Activated CD4-positive, alpha-beta T cell treated with anti-CD3 and anti-CD28 coated beads for 1 hour (primary cell): ENCODE measurements around the gene ZNF362.

Experiments
- DNase-seq: peaks from one replicate; pipeline ENCODE4 v3.0.0-alpha.2; 2020

Gene ZNF362

DNA sequence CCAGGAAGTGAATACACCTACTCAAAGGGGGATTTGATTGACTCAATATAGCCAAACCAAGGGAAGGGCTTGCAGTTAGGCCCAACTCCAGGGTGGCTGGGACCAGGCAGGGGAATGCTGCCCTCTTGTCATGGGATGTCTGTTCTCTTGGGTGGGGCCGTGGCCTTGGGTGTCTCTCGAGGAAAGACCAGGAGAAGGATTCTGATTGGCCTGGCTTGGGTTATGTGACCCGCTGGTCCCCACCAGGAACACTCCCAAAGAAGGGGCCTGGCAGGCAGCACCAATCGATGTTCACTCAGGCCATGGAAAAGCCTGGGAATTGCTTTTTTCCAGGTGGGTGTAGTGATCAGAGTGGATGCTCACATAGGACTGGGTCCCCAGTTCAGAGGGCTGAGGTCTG lies 10.1 kb upstream of the ZNF362 start:
- no peak for DNase-seq

DNA sequence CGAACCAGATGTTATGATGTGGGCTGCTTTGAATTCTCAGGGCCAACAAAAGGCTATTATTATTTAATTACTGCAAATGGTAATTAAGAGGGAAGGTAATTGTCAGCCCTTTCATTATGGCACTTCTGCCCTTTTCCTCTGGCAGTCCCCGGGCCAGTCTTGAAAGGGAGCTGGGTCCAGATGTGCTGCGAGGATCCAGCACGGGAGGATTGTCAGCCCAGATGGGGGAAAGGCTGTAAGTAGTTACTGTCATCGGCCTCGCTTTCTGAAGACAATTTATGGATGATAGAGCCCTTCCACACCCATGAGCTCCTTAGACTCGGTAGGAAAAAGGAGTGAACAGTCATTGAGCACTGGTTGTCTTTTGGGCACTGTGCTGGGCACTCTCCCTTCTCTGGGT lies 8.7 kb upstream of the ZNF362 start:
- no peak for DNase-seq

DNA sequence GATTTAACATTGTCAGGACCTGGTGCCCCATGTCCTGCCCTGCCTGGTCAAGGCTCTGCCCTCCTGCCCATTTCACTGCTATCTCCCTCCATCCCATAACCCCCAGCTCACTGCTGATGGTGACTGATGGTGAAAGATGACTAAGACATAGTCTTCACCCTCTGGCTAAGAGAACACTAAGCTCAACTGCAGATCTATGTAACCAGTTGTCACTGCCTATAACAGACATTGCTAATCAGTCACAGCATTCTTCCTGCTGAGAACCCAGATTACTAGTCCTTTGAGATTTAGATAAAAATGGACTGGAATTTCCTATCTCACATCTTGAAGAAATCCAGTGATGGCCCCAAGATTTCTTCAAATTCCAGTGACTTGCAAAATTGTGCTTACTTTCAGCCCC lies 8.0 kb upstream of the ZNF362 start:
- no peak for DNase-seq

DNA sequence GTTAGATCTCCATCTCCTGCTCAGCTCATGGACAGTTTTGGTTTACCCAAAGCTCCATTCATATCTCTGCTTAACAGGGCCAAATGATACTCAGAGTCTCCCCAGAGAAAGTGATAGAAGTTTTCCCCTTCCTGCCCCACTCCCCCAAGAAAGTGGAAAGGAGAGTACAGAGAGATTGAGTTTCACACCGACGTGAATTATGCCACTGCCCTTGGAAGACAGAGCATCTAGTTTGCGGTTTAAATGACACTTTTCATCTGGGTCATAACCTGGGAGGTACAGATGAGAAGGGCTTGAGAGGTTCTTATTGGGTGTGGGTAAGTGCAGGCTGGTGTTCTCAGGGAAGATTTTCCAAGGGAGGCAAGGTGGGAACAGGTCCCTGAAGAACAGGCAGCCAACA lies 6.9 kb upstream of the ZNF362 start:
- DNase-seq, result no peak

DNA sequence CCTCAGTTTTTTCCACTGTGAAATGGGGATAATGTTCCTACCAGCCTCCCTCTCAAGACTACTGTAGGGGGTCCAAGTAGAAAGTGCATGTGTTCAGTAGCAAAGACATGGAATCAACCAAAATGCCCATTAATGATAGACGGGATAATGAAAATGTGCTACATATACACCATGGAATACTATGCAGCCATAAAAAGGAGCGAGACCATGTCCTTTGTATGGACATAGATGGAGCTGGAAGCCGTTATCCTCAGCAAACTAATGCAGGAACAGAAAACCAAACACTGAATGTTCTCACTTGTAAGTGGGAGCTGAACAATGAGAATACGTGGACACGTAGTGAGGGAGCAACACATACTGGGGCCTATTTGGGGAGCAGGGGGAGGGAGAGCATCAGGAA lies 6.1 kb upstream of the ZNF362 start:
- DNase-seq, result no peak

DNA sequence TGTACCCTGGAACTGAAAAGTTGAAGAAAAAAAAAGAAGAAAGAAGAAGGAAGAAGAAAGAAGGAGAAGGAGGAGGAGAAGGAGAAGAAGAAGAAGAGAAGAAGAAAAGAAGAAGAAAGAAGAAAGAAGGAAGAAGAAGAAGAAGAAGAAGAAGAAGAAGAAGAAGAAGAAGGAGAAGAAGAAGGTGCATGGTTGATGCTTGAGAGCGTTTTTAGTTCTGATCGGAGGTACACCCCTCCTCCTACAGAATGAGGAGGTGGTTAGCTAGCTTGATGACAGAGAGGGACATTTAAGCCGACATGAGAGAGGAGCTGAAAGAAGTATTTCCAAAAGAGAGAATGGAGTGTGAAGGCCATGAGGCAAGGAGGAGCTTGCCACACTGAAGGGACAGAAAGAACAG lies 5.6 kb upstream of the ZNF362 start:
- no peak for DNase-seq

DNA sequence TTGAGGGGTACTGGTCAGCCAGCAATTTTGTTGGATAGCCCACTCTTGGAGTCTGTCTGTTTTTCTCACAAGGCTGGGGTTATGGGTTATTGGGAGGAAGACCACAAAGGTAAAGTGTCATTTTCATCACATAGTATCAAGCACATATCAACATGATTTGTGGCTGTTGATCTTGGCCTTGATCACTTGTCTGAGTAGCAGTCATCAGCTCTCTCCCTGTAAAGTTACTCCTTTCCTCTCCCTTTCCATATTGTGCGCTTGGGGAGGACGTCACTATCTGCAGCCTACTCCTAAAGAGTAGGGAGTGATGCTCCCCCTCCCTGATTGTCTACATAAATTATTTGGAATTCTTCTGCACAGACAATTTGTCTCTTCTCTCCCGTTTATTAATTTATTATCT lies 1.8 kb upstream of the ZNF362 start:
- no peak for DNase-seq

DNA sequence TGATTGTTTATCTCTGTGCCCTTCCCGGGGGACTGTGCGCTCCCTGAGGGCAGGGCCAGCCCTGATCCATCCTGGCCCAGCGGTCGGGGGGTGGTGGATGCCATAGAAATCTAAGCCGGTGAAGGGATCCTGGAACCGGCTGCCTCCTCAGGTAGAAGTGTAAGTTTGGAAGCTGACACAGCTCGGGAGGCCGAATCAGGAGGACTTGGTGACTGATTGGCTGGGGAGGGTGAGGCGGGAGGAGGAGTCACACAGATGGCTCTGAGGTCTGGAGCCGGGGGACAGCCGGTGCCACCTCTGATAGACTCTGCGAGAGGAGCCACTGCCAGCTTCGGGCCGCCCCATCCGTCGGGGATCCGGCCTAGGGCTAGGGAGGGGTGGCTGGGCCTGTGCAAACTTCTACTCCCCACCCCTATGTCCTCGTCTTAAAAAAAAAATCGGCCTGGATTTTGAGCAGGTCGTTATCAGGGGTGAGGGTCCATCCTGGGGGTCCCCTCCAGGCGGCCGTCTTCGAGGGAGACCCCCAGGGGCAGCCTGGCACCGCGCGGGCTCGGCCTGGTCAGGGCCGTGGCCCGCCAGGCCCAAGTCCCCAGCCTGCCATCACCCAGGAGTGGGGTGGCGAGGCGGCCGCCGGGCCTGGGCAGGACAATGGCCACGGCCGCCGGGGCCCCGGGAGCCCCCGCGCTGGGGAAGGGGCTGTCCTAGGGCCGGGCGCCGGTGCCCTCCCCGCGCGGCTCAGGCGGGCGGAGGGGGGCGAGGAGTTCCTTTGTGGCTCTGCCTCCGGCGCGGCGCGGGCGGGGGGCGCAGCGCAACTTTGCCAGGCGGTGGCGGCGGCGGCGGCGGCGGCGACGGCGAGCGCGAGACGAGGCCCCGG lies 708 bp upstream of the ZNF362 start:
- DNase-seq, result no peak

DNA sequence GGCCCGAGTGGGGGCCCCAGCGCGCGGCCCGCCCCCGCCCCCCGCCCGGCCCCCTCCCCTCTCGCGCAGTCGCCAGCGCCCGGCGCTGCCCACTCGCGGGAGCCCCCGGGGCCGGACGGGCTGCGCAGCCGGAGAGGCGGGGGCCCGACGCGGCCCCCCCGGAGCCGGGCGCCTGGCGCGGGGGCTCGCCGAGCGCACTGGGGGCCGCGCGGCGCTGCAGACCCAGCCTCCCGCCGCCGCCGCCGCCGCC lies 146 bp upstream of the ZNF362 start:
- no peak for DNase-seq

DNA sequence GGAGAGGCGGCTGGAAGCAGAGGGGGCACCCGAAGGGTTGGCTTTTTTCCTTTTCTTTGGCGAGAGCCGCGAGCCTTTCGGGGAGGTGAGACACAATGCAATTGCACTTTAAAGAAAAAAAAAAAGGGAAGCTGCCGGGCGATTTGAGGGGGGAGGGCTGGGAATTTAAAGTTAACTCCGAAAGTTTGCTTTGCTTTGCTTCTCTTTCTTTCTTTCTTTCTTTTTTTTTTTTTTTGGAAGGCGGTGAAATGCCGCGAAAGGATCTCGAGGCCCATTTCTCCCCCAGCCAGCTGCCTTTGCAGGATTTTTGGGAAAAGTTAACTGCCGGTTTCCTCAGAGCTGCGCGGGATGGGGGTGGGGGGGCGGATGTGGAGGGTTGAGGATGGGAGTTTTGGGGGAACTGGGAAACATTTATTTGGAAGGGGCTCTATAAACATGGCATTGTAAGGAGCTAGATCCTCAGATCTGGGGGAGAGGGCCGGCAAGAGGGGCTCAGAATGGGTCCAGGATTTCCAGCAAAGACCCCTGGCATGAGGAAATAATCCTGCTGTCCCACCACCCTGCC lies 997 bp downstream of the ZNF362 start:
- no peak for DNase-seq

DNA sequence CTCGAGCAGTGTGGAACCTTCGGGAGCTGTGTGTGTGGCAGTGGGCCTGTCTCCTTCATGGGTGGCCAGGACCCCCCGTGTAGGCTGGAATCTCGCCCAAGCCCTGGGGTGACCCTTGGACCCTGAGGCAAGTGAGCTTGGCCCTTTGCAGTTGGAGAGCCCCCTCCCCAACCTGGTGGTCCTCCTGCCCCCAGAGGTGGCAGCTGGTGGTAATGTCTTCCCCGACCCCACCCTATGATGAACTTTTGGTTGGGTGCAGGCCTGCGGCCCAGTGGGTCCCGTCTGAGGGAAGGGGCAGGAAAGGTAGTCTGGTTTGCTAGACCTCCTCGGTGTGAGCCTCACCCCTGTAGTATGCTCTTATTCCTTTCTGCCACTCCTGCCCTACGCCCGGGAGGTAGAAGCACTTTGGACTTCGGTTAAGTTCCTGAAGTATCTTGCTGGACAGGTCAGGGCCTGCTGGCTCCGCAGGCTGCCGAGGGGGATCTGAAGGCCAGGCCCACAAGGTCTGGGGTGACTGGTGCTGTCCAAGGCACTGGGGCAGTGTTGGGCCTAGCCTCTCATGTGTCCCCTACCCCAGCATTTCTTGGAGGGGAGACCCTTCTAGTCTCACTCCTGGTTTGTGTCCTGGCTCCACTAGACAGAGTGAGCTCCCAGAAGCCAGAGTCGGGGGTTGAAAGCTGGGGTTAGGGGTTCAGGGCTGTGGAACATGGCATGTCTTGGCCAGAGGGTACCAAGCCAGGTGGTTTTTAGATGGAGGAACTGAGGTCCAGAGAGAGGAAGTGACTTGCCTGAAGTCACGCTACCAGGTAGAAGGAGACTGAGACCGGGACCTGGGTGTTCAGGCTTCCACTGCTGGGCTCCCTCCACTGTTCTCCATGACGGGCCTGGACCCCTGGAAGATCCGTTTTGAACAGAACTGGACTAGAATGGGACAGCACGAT lies 1.8 kb downstream of the ZNF362 start:
- DNase-seq, result no peak

DNA sequence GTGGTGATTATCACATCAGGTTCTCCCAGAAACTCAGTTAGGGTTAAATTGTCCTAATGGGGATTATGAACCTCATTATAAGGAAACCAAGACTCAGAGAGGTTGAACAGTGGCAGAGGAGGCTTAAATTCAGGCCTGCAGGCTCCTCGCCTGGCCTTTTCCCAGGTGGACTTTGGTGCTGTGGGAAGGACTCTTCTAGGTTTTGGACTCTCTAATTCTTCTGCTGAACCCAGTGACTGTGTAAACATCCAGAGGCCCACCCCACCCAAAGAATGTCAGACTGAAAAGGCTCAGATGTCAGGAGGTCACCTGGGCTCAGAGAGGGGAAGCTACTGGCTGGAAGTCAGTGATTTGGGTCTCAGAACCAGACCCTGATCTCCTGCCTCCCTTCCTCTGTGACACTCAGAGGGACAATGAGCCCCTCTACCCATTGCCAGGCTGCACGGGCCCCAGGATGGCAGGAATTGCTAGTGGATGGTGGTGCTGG lies 2.5 kb downstream of the ZNF362 start:
- no peak for DNase-seq

DNA sequence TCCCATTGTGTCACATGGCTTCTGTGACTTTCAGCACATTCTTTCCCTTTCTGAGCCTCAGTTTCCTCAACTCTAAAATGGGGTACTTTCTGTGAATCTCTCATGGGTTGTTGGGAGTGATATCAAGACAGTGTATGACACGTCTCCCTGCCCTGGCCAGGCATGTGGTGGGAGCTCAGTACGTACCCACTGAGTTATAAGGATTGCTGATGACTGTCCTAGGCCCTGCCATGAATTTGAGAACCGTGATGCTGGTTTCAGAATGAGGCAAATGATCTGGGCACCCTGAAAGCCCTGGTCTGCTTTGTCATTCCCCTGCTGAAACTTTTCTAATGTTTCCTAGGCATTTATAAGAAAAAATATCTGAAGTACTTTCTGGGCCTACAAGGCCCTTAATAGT lies 3.6 kb downstream of the ZNF362 start:
- DNase-seq, result no peak

DNA sequence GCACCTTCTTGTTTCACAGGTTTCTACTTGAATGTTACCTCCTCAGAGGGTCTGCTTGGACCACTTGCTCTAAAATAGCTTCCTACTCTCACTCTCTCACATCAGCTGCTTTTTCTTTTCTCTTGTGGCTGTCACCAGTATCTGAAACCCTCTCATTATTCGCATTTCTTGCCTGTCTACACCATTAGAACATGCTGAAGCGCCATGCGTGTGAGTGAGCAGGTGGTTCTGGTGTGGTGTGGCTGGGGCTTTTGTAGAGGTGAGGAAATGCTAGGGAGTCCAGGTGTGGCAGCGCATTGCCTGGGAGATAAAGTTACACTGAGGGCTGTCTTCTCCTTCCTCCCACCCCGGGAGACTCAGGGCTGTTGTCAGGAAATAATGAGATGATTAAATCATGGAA lies 4.1 kb downstream of the ZNF362 start:
- DNase-seq, result no peak

DNA sequence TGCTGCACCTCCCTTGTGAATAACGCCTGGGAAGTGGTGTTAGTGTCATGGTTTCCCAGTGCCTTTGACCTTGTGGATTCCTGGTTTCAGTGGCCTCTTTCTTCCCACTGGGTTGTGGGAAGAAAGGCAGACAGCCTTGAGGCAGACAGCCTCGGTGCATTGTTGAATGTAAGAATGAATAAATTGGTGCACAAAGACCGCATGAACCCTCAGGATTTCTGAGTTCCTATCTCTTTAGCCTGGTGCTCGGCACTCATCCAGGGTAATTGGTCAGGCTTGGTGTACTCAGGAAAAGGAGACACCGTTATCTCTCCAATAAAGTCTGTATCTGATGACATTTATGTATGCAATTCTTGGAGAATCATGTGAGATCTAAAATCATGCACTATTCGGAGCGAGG lies 5.1 kb downstream of the ZNF362 start:
- no peak for DNase-seq

DNA sequence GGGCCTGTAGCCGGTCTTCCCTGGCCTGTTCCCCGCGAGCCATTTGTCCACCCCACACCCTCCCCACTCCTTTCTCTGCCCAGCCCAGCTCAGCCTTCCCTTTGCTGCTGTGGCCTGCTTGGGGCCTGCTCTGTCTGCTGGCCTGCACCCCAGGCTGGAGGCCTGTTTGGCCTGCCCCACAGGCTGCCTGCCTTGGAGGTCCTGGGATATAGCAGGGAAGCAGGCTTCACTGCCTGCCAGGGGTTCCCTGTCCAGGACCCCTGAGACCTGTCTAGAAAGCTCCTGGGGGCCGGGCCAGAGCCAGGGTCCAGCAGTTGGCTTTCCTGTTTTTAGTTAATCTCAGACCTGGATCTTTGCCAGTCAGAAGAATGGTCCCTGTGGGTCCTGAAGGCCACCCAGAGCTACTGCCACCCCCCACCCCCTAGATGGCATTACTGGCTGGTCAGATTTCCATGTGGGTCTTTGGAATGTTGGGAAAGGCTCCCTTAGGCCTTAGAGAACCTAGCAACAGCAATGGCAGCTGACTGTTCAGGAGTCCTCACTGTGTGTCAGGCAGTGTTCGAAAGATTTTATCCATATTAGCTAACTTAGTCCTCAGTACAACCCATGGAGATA lies 7.7 kb downstream of the ZNF362 start:
- no peak for DNase-seq

DNA sequence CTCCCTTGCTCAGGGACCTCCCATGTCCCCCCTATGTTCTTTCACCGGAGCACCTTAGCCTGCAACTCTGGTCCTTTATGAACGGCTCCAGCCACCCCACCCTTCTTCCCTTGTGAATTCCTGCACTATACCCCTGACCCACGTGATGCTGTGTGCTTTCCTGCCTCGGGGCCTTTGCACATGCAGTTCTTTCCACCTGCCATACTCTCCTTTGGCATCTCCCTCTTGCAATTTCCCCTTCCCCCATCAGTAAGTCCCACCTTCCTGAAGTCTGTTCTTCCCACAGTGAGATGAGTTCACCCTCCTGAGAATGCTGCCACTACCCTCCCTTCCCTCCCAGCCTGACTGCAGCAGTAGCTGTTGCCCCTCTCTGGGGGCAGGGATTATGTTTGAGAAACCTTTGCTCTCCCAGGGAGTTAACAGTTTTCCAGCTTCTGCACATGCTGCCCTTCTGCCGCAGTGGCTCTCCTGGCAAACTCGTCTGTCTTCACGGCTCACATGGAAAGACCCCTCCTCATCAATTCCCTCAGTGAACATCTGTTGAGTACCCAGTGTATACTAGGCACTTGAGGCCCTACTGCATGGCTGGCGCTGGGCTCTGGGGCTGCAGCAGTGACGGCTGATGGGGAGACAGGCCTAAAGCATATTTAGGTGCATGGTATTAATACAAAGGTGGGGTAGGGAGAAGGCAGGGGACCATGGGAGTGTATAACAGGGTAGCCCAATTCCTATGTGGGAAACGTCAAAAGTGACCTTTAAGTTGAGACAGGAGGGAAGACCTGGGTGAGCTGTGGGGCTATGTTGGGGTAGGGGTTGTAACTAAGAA lies 9.7 kb downstream of the ZNF362 start:
- DNase-seq, result no peak

DNA sequence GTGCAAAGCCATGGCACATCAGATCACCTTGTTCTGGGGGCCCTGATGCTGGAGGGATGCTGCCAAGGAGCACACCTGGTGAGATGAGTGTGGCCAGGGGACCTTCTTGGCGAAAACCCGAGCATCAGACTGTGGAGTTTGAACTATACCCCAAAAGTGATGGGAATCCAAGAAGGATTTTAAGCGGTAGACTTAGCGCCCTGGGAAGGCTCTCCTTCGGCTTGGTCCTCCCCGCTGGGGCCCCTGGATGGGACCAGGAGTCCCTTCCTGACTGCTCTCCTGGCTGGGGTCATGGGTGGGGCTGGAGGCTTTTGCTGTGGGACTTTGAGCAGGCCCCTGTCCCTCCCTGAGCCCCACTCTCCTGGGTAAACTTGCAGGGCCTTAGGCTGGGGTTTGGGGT lies 10.5 kb downstream of the ZNF362 start:
- DNase-seq, result no peak

DNA sequence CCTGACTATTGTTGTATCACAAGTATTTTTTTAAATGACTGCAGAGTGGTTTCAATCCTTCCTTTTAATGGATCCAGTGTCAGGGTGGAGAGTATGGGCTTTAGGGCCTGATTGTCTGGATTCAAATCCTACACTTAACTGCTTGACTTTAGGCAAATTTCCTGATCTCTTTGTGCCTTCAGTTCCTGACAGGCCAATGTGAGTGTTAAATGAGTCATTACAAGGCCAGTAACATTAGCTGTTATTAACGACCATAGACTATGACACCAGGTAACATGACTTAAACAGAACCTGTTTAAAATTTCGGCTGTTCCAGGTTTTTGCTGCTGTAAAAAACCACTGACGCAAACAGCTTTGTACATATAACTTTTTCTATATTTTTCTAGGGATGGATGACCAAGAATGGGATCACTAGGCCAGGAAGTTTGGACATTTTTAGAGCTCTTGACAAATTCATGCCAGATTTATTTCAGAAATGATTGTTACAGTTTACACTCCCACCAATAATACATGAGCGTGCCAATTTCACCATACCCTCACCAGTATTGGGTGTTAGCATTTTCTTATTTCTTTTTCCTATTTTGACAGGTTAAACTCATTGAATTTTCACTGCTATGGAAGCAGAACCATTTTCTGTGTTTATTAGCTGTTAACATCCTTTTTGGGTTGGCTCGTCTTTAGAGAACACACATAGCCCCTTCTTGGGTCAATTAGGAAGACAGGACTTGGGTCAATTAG lies 11.3 kb downstream of the ZNF362 start:
- no peak for DNase-seq

DNA sequence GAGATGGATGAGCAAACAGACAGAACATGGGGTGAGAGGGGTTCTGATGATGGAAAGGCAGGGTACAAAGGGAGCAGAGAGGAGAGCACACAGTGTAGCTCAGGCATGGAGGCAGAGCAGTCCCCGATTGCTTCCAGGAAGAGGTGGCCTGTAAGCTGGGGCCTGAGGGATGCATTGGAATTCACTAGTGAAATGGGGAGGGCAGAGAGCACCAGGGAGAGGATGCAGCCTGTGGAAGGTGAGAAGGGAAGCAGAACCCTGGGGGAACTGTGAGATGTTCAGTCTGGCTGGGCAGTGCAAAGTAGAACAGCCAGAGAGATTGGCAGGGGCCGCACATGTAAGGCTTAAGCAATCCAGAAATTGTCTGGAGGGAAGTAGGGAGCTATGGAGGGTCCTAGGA lies 12.2 kb downstream of the ZNF362 start:
- no peak for DNase-seq

DNA sequence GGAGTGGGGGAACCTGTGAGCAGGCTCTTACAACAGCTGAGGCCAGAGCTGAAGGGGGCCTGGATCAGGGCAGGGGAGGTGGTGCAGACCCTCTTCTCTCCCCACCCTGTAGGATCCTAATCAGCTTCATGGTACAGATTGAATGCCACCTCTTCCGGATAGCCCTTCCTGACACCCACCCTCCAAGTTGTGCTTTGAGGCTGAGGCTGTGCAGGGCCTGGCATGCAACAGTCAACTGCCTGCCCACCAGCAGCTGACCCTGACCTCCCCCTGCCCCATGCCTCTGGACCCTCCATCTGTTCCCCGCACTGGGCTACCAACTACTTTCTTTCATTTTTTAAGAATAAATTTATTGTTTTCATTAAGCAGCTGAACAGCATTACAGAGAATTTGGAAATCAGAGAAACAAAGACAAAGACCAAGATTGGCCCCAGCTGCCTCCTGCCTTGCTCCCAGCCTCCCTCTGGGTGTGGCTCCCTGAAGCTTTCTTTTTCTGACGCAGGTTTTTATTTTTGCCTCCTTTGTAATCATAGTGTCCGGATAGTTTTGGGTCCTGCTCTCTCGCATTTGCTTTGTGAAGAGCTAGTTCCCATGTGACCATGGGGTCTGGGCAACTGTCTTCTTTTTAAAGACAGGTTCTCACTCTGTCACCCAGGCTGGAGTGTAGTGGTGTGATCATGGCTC lies 12.8 kb downstream of the ZNF362 start:
- no peak for DNase-seq
